H9 (cell line): ENCODE data around the gene DAAM2. TPM values are rescaled to one million over a fixed set of nuclear protein-coding genes. Genes with fewer than 3 reads are reported as not detected.

Source experiments
- DNase-seq: peaks from one replicate; pipeline ENCODE4 v3.0.0-alpha.2; 2017
- H2AFZ ChIP-seq: one replicate; pipeline ENCODE4 v1.6.1; 2013; ENCODE audit warnings: mild to moderate bottlenecking, low read length, control low read depth, moderate library complexity
- H2AK5ac ChIP-seq: 2 replicates; pipeline ENCODE4 v1.6.1; 2013; ENCODE audit warnings: low read length, control low read depth, mixed read lengths; ENCODE audit not compliant: insufficient read length
- H2BK120ac ChIP-seq: one replicate; pipeline ENCODE4 v1.6.1; 2013; ENCODE audit warnings: low read depth, mild to moderate bottlenecking, low read length, control low read depth, inconsistent platforms; ENCODE audit not compliant: poor library complexity, severe bottlenecking
- H2BK12ac ChIP-seq: 2 replicates; pipeline ENCODE4 v1.6.1; 2013; ENCODE audit warnings: low read length, control low read depth, mixed read lengths, low read depth; ENCODE audit not compliant: insufficient read length
- H2BK15ac ChIP-seq: 2 replicates; pipeline ENCODE4 v1.6.1; 2013; ENCODE audit warnings: low read depth, low read length, control low read depth
- H2BK20ac ChIP-seq: one replicate; pipeline ENCODE4 v1.6.1; 2013; ENCODE audit warnings: low read depth, mild to moderate bottlenecking, low read length, control low read depth, inconsistent platforms; ENCODE audit not compliant: poor library complexity, severe bottlenecking
- H2BK5ac ChIP-seq: 2 replicates; pipeline ENCODE4 v1.6.1; 2013; ENCODE audit warnings: low read length, control low read depth, mixed read lengths; ENCODE audit not compliant: insufficient read length
- H3K14ac ChIP-seq: 2 replicates; pipeline ENCODE4 v1.6.1; 2013; ENCODE audit warnings: low read length, control low read depth; ENCODE audit not compliant: insufficient read depth
- H3K18ac ChIP-seq: 2 replicates; pipeline ENCODE4 v1.6.1; 2013; ENCODE audit warnings: low read depth, mild to moderate bottlenecking, mixed read lengths, low read length, control low read depth; ENCODE audit not compliant: insufficient read length
- H3K23ac ChIP-seq: 2 replicates; pipeline ENCODE4 v1.6.1; 2013; ENCODE audit warnings: low read length, control low read depth, mixed read lengths, low read depth; ENCODE audit not compliant: insufficient read length
- H3K23me2 ChIP-seq: 2 replicates; pipeline ENCODE4 v1.6.1; 2013; ENCODE audit warnings: low read depth, mild to moderate bottlenecking, mixed read lengths, low read length, control low read depth; ENCODE audit not compliant: insufficient read length, poor library complexity, severe bottlenecking
- H3K27ac ChIP-seq: 2 replicates; pipeline ENCODE4 v1.5.1; 2013; ENCODE audit warnings: low read length, control low read depth, mixed read lengths, low read depth; ENCODE audit not compliant: insufficient read length
- H3K27me3 ChIP-seq: 2 replicates; pipeline ENCODE4 v1.6.1; 2013; ENCODE audit warnings: low read length, control low read depth, inconsistent platforms; ENCODE audit not compliant: insufficient read depth
- H3K4ac ChIP-seq: 2 replicates; pipeline ENCODE4 v1.6.1; 2013; ENCODE audit warnings: low read depth, mild to moderate bottlenecking, control low read depth, inconsistent platforms, low read length, moderate library complexity
- H3K4me1 ChIP-seq: 2 replicates; pipeline ENCODE4 v1.6.1; 2013; ENCODE audit warnings: low read length, control low read depth, inconsistent platforms; ENCODE audit not compliant: insufficient read depth
- H3K4me2 ChIP-seq: 2 replicates; pipeline ENCODE4 v1.6.1; 2013; ENCODE audit warnings: low read length, control low read depth, mixed read lengths; ENCODE audit not compliant: insufficient read length, insufficient read depth
- H3K56ac ChIP-seq: 2 replicates; pipeline ENCODE4 v1.6.1; 2013; ENCODE audit warnings: low read depth, mild to moderate bottlenecking, mixed read lengths, low read length, control low read depth; ENCODE audit not compliant: insufficient read length
- H3K79me1 ChIP-seq: 2 replicates; pipeline ENCODE4 v1.6.1; 2013; ENCODE audit warnings: low read depth, mild to moderate bottlenecking, moderate library complexity, low read length, control low read depth, inconsistent platforms; ENCODE audit not compliant: insufficient read depth, poor library complexity, severe bottlenecking
- H3K79me2 ChIP-seq: 2 replicates; pipeline ENCODE4 v1.6.1; 2013; ENCODE audit warnings: low read length, control low read depth, inconsistent platforms; ENCODE audit not compliant: insufficient read depth
- H3K9ac ChIP-seq: 2 replicates; pipeline ENCODE4 v1.6.1; 2013; ENCODE audit warnings: low read length, control low read depth, mixed read lengths; ENCODE audit not compliant: insufficient read length; ENCODE audit errors: extremely low read depth
- H3K9me3 ChIP-seq: one replicate; pipeline ENCODE4 v1.6.1; 2013; ENCODE audit warnings: low read depth, low read length, inconsistent platforms; ENCODE audit not compliant: control insufficient read depth
- H3T11ph ChIP-seq: one replicate; pipeline ENCODE4 v1.6.1; 2013; ENCODE audit warnings: mild to moderate bottlenecking, low read length, control low read depth, inconsistent platforms
- H4K20me1 ChIP-seq: one replicate; pipeline ENCODE4 v1.6.1; 2013; ENCODE audit not compliant: control insufficient read depth, insufficient read length, insufficient read depth
- H4K5ac ChIP-seq: 2 replicates; pipeline ENCODE4 v1.6.1; 2013; ENCODE audit warnings: low read depth, mild to moderate bottlenecking, mixed read lengths, low read length, control low read depth; ENCODE audit not compliant: insufficient read length
- H4K8ac ChIP-seq: replicated peaks from 2 replicates; pipeline ENCODE4 v1.6.1; 2013; ENCODE audit warnings: low read length, control low read depth, mixed read lengths, low read depth; ENCODE audit not compliant: insufficient read length
- H4K91ac ChIP-seq: 2 replicates; pipeline ENCODE4 v1.6.1; 2013; ENCODE audit warnings: low read depth, mild to moderate bottlenecking, moderate library complexity, mixed read lengths, low read length, control low read depth; ENCODE audit not compliant: insufficient read length
- H3K27ac Mint-ChIP-seq, 3 experiments: 2 replicates in 2 of 3; 3 replicates in 1 of 3; pipeline ENCODE4 v1.8.0; 2020 to 2021; ENCODE audit warnings: mixed read lengths in 3 of 3, mild to moderate bottlenecking in 1 of 3, moderate library complexity in 1 of 3
- H3K27me3 Mint-ChIP-seq: 2 replicates; pipeline ENCODE4 v1.8.0; 2021; ENCODE audit warnings: low read depth, mild to moderate bottlenecking, moderate library complexity, mixed read lengths
- H3K36me3 Mint-ChIP-seq, 3 experiments: 2 replicates in 2 of 3; 3 replicates in 1 of 3; pipeline ENCODE4 v1.8.0; 2020 to 2021; ENCODE audit warnings: low read depth in 3 of 3, mixed read lengths in 3 of 3; ENCODE audit not compliant: insufficient read depth in 1 of 3
- H3K4me1 Mint-ChIP-seq, 2 experiments: 2 replicates each; pipeline ENCODE4 v1.8.0; 2020; ENCODE audit warnings: mixed read lengths in 2 of 2
- H3K4me3 Mint-ChIP-seq, 2 experiments: 2 replicates in 1 of 2; 3 replicates in 1 of 2; pipeline ENCODE4 v1.8.0; 2020 to 2021; ENCODE audit warnings: mild to moderate bottlenecking in 2 of 2, mixed read lengths in 2 of 2, moderate library complexity in 1 of 2
- H3K9me3 Mint-ChIP-seq, 2 experiments: 2 replicates in 1 of 2; 3 replicates in 1 of 2; pipeline ENCODE4 v1.8.0; 2020; ENCODE audit warnings: mild to moderate bottlenecking in 2 of 2, mixed read lengths in 2 of 2, moderate library complexity in 1 of 2
- whole genome bisulfite sequencing: extraction: QIAGEN DNeasy Blood & Tissue Kit; methylation state at CpG from one replicate; pipeline ENCODE4 v1.1.7; 2013; ENCODE audit warnings: missing lambda C conversion rate, low lambda C conversion rate, mixed read lengths; ENCODE audit not compliant: insufficient read length; ENCODE audit errors: extremely low coverage; 5-methylcytosine and 5-hydroxymethylcytosine counted together
- total RNA-seq: library from RNA; stranded (reverse); gene quantifications from 2 replicates; pipeline ENCODE4 v1.2.1, GENCODE V29; 2021
- TF ChIP-seq, protein P1 (sequence below): fragments of 200-600 bp; sonication (generic); conservative IDR thresholded peaks from 3 replicates; pipeline ENCODE4 v1.8.0; 2021; ENCODE audit warnings: antibody characterized with exemption, mild to moderate bottlenecking

Gene DAAM2
- total RNA-seq, 1 experiment from 2014 or later, result 1.1 TPM

DNA sequence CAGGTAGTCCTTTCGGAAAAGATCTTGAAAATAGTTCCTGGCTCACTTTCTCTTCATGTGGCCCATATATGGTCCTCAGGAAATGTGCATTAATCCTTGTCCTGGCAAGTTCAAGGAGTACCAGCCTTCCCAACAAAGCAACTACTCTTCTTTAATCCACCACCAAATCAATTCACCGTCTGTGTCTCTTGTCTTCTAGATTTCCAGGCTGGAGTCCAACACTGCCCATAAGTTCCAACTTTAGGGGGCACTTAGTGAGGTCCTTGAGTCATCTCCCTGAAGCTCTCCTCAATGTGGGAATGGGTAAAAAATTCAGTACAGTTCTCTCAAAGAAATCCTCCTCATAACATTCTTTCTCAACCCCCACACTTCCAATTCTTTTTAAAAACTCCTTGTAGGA, 6.9 kb upstream of the DAAM2 start:
- peaks cover 2% of the 10 kb centered on the region; the same call in 1 of the 2 replicates for H3K27me3 Mint-ChIP-seq
- Histone ChIP-seq H2BK120ac (no peak overlapping the region), H2BK5ac (no peak overlapping the region), H2BK12ac (no peak overlapping the region), H3K56ac (no peak overlapping the region), H3K4me1 (no peaks in the 10 kb centered on the region), H4K91ac (no peak overlapping the region), H3K18ac (no peak overlapping the region), H3K14ac (no peak overlapping the region), H3K27me3 (no peaks in the 10 kb centered on the region), H3T11ph (no peak overlapping the region), H4K8ac (no peak overlapping the region), H3K23ac (no peak overlapping the region), H3K9ac (no peak overlapping the region), H4K5ac (no peak overlapping the region), H2BK20ac (no peak overlapping the region), H3K79me1 (no peaks in the 10 kb centered on the region), H3K4me2 (no peak overlapping the region), H2AK5ac (no peak overlapping the region), H2AFZ (no peak overlapping the region), H3K79me2 (no peaks in the 10 kb centered on the region), H3K9me3 (no peaks in the 10 kb centered on the region), H4K20me1 (no peaks in the 10 kb centered on the region), H3K23me2 (no peaks in the 10 kb centered on the region), H3K27ac (no peak overlapping the region), H3K4ac (no peak overlapping the region), H2BK15ac (no peak overlapping the region)
- no peaks in the 10 kb centered on the region; a peak in 1 of 7 replicates for H3K36me3 Mint-ChIP-seq
- H3K4me3 Mint-ChIP-seq, result no peak overlapping the region
- no CpG with 5 or more reads among the region's 2 CpGs for WGBS
- TF ChIP-seq, protein P1, sequence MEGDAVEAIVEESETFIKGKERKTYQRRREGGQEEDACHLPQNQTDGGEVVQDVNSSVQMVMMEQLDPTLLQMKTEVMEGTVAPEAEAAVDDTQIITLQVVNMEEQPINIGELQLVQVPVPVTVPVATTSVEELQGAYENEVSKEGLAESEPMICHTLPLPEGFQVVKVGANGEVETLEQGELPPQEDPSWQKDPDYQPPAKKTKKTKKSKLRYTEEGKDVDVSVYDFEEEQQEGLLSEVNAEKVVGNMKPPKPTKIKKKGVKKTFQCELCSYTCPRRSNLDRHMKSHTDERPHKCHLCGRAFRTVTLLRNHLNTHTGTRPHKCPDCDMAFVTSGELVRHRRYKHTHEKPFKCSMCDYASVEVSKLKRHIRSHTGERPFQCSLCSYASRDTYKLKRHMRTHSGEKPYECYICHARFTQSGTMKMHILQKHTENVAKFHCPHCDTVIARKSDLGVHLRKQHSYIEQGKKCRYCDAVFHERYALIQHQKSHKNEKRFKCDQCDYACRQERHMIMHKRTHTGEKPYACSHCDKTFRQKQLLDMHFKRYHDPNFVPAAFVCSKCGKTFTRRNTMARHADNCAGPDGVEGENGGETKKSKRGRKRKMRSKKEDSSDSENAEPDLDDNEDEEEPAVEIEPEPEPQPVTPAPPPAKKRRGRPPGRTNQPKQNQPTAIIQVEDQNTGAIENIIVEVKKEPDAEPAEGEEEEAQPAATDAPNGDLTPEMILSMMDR, result no peak
- no peaks in the 10 kb centered on the region for H3K4me1 Mint-ChIP-seq
- H3K27ac Mint-ChIP-seq, result no peak overlapping the region; a peak in 1 of 7 replicates
- DNase-seq, result no peak
- H3K9me3 Mint-ChIP-seq, result no peaks in the 10 kb centered on the region
